GM21526 (cell line): Measurements from ENCODE around the gene TARBP1.
A peak's percentile ranks its signal among the peaks of the same experiment; 100 is the strongest.
"Not testable (repeated sequence)": the region's sequence is repeated elsewhere in the genome, so short reads cannot be mapped to it uniquely, and the experiment has no call there.

Experiments
- ATAC-seq: cut with Tn5 transposase; IDR thresholded peaks from one replicate; pipeline ENCODE4 v1.9.1; 2021; ENCODE audit warnings: moderate library complexity; ENCODE audit not compliant: unreplicated experiment, low FRiP score

TARBP1 gene, protein sequence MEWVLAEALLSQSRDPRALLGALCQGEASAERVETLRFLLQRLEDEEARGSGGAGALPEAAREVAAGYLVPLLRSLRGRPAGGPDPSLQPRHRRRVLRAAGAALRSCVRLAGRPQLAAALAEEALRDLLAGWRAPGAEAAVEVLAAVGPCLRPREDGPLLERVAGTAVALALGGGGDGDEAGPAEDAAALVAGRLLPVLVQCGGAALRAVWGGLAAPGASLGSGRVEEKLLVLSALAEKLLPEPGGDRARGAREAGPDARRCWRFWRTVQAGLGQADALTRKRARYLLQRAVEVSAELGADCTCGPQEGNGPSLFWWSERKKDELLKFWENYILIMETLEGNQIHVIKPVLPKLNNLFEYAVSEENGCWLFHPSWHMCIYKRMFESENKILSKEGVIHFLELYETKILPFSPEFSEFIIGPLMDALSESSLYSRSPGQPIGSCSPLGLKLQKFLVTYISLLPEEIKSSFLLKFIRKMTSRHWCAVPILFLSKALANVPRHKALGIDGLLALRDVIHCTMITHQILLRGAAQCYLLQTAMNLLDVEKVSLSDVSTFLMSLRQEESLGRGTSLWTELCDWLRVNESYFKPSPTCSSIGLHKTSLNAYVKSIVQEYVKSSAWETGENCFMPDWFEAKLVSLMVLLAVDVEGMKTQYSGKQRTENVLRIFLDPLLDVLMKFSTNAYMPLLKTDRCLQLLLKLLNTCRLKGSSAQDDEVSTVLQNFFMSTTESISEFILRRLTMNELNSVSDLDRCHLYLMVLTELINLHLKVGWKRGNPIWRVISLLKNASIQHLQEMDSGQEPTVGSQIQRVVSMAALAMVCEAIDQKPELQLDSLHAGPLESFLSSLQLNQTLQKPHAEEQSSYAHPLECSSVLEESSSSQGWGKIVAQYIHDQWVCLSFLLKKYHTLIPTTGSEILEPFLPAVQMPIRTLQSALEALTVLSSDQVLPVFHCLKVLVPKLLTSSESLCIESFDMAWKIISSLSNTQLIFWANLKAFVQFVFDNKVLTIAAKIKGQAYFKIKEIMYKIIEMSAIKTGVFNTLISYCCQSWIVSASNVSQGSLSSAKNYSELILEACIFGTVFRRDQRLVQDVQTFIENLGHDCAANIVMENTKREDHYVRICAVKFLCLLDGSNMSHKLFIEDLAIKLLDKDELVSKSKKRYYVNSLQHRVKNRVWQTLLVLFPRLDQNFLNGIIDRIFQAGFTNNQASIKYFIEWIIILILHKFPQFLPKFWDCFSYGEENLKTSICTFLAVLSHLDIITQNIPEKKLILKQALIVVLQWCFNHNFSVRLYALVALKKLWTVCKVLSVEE (N-terminal part only)

DNA sequence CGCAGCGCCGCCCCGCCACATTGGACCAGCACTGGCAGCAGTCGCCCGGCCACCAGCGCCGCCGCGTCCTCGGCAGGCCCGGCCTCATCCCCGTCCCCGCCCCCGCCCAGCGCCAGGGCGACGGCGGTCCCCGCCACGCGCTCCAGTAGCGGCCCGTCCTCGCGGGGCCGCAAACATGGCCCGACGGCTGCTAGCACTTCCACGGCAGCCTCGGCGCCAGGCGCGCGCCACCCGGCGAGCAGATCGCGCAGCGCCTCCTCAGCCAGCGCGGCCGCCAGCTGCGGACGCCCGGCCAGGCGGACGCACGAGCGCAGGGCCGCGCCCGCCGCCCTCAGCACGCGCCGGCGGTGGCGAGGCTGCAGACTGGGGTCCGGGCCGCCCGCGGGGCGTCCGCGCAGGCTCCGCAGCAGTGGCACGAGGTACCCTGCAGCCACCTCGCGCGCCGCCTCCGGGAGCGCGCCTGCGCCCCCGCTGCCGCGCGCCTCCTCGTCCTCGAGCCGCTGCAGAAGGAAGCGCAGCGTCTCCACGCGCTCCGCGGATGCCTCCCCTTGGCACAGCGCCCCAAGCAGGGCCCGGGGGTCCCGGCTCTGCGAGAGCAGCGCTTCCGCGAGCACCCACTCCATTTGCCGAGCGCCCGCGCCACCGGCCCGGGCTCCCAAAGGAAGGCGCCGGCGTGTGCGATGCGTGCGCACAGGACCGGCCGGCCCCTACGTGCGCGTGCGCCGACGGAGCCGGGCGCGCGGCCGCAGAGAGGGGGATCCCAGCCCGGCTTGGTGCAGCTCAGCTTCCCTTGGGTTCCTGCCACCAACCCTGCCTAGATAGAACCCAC lies at the start of gene TARBP1:
TSS of gene TARBP1 (minus strand) at position 699 of the 829 bp plus-strand sequence. CDS start at position 623, 76 bp downstream.
- ATAC-seq: peak; percentile 66

DNA sequence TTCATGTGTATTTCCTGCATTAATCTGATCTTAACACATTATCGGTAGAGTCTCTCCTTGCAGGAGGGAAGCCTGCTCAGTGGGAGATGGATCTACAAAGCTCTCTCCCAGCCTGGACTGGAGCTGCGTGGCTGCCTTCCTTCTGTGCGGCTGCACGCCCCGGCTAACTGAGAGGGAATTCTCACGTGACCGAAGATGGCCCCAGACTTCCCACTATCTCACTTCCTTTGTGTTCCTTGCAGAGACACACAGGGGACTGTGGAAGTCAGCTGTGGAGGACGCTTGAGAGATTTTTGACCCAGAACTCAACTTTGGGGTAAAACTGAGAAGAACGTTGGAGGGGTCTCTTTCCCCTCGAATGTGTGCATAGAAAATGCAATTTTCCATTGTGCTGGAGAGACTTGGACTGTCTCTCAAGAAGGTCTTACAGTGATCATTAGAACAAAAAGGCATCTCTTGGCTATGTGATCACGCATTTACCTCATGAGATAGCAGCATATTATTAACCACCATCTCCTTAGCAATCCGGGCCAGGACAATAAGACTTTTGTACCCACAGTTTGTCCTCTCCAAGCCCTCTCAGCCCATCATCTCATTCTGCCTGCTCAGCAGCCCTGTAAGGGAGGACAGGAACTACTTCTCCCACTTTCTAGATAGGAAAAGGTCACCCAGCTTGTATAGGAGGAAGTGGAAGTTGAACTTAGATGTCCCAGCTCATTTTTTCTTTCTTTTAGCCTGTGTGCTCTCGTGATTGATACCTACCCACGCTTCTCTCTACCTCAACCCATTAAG lies 49.3 kb upstream of the TARBP1 start:
- ATAC-seq: no peak

DNA sequence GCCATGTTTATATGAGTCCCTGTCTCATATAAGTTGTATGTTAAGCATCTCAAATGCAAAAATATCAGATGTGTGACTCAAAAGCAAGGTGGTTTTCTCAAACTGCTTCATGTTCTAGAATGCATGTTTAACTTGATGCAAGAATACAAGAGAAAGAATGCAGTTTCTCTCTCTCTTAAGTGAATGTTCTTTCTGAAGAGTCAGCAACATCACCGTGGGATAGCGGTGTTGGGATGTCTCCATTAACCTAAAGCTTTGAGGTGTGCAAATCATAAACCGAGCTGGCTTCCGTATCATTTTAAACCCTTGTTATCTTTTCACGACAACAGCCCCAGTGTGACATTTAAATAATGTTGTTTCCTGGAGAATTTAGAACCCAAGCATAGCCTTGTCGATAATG lies 48.4 kb upstream of the TARBP1 start:
- ATAC-seq: no peak

DNA sequence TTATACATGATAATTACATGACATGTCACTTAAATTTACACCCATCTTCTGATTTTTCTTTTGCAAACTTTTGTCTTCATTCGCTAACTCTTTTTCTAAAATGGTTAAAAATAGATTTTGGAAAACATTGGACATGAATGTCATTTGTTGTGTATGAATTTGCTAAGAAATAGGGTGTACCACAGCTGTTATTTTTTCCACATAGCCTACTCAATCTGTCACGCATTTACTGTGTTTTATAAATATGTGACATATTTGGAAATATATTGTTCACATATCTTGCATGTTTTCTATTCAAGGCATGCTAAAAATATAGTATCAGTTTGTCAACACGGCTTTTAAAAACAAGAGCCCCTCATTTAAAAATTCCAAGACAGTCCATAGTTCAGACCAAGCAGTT lies 47.9 kb upstream of the TARBP1 start:
- ATAC-seq: no peak

DNA sequence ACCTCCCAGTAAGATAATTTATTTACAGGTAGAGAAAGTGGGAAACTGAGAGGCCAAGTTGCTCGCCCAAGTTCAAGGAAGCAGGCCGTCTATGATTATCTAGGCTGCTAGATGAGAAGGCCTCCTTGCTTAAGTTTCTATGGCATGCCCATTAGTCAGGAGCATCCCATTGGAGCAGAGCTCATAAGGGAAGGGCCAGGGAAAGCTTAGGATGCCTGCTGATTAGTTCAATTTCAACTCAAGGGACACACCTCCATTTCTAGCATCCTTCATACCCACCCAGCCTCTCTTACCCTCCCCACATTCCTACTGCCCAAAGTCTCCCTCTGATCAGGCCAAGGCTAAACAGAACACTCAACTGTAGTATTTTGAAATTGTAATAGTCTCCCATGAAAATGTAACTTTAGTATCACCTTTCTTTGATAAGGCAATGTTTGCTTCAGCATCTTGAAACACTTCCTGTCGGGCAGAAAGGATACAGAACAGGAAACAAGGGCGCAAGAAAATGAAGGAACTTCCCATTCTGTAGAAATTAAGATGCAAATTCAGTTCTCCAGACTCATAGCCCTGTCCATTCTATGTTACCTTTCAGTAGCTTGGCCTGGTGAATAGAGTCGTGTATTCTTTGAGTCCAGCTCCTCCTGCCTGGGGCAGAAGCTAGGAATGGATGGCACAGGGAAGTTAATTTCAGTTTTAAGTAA lies 46.3 kb upstream of the TARBP1 start:
- no peak for ATAC-seq

DNA sequence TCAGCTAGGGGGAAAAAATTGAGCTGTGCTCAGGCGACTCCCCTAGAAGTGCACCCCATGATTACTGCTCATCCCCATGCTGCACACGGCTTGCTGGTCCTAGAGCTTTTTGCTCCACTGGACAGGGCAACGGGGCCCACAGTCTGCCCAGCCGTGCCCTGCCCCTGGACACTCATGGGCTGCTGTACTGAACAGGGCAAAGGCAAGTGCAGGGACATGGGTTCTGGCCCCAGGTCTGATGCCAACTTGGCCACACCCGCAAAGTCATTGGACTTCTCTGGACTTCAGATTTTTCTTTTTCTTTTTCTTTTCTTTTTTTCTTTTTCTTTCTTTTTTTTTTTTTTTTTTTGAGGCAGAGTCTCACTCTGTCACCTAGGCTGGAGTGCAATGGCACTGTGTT lies 42.9 kb upstream of the TARBP1 start:
- no peak for ATAC-seq

DNA sequence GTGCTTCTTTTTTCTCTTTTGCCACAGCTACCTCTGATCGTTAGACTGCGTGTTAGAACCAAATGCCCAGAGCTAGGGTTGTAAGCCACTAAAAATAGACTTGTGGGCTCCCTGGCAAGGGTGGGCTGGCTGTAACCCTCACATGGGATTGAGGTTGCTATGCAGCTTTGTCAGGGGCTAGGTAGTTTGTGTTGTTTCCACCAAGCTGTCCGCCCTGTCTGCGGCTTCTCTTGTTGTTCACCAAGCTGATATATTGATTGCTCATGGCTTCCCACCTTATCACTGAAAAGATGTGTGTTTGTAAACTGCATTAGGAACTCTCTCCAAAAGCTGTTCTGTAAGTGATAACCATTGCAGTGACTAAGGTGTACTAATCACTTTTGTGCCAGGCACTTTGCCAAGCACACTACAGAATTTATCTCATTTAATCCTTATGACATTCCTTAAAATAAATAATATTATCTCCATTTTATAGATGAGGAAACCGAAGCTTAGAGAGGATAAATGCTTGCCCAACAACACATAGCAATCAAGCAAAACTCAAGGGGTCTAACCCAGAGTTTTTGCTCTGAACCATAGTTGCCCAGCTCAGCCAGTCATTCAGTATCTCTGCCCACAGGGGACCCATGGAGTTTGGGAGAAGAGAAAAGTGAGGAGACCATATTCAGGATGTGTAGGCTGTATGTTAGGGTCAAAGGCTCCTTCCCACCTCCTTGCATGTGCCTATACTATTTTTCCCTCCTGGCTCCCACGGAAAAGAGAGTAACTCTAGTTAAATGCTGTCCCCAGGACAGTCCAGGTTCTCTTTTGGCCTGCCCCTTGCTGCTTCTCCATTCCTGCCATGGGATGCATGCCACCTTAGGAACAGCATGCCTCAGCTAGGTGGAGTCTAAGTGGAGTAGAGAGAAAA lies 42.2 kb upstream of the TARBP1 start:
- ATAC-seq: no peak

DNA sequence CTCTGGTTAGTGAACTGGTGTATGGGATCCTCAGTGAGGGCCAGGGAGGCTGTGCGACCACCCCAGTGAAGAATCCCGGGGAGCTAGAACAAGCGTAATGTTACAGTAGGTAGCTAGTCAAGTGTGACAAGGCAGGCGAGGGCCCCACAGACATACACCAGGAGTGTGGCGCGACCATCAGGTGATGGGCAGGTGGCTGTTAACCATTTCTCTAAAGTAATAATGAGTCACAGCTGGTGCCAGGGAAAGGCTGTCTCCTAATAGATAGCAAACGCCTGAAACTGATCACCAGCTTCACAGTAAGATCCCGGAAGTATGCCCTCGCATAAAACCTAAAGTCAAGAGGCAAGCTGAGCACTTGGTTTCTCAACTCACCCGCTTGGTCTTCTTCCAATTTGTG lies 40.5 kb upstream of the TARBP1 start:
- no peak for ATAC-seq

DNA sequence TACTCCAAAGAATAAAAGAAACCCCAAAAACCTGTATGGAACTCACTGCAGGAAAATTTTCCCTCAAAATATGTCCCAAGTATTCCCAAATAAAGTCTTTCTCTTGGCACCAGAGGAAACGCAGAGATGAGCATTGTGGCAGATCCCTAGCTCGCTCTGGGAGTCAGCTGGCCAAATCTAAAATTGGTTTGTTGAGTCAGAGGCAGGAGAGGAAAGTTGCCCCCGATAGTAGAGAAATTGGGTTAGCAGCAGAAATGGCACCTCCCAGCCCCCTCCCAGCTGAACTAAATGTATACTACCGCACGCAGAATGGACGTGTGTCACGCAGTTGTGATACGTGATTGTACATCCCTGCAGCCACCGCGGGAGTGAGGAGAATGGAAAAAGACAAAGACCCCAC lies 39.9 kb upstream of the TARBP1 start:
- no peak for ATAC-seq

DNA sequence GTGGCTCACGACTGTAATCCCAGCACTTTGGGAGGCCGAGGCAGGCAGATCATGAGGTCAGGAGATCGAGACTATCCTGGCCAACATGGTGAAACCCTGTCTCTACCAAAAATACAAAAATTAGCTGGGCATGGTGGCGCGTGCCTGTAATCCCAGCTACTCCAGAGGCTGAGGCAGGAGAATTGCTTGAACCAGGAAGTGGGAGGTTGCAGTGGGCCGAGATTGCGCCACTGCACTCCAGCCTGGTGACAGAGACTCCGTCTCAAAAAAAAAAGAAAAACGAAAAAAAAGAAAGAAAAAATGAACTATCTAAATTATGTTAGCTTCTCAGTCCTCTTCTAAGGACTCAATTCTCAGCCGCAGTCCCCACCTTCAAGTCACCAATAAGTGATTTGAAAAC lies 39.1 kb upstream of the TARBP1 start:
- not testable (repeated sequence) for ATAC-seq

DNA sequence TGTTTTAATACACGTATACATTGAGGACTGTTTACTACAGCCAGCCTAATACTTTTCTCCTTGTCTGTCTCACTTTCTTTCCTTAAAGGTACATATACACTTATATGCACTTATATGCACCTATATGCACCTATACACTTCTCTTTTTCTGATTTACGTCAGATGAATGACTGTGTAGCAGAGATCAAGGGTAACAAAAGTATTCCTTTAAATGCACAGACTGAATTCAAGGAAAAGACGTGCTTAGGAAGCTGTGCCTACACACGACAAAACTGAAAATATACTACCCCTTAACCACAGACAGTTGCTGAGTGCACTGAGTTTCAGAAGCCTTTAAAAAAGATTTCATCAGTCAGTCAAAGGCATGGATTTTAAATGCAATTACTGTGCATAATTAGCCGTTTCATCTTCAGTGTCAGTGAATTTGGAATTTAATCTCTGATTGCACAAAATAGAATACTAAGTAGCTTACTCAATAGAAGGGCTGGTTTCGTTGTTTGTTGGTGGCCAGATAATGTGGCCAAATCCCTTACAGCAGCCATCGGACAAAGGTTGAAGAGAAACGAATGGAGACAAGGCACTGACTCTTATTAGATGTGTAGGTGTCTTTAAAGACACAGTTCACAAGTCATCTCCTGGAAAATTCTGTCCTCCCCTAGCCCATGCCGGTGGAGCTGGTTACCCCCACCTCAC lies 38.3 kb upstream of the TARBP1 start:
- ATAC-seq: no peak

DNA sequence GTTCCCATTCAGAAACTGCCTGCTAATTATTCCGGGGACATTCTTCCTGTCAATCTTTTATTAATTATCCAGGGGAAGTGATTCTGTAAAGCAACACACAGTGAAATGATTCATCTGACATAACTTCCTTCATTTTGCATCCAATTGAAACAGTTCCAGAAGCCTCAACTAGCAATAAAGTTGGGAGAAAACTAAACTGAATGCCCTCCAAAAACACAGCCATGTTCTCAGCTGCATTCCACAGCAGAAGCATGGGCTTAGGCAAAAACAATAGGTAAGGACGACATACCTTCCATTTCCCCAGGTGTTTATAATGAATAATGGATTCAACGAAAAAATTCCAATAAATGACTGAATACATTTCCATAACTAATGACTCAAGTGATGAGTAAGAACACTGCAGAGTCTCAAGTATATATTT lies 36.9 kb upstream of the TARBP1 start:
- ATAC-seq: no peak

DNA sequence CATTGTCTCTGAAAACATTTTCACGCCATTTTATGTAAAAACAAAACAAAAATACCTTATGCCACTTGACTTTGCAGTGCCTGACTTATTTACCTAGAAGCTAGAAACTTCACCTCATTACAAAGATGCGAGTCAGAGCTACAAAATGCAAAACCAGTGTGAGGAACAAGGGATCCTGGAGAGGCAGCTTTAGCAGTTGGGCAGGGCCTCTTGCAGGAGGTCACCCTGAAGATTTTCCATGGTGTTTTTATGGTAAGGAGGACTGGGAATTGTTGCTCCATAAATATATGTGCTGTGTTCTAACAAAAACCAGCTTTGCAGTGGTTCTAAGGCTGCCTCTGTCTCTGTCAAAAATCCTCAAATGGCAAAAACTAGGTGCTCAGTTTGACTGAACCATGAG lies 36.4 kb upstream of the TARBP1 start:
- ATAC-seq: no peak

DNA sequence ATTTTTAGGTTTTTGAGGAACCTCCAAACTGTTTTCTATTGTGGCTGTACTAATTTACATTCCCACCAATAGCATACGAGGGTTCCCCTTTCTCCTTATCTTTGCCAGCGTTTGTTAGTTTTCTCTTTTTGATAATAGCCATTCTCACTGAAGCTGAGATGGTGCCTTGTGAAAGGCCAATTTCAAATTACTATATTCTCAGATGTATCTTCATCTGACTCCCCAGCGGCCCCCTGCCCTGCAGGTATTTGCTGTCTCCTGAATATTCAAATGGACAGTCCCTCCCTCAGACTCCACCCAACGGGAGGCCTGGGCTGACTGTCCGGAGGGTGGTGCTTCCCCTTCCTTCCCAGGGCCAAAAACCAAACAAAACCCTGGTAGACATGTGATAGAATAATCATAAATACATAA lies 33.5 kb upstream of the TARBP1 start:
- ATAC-seq: no peak

DNA sequence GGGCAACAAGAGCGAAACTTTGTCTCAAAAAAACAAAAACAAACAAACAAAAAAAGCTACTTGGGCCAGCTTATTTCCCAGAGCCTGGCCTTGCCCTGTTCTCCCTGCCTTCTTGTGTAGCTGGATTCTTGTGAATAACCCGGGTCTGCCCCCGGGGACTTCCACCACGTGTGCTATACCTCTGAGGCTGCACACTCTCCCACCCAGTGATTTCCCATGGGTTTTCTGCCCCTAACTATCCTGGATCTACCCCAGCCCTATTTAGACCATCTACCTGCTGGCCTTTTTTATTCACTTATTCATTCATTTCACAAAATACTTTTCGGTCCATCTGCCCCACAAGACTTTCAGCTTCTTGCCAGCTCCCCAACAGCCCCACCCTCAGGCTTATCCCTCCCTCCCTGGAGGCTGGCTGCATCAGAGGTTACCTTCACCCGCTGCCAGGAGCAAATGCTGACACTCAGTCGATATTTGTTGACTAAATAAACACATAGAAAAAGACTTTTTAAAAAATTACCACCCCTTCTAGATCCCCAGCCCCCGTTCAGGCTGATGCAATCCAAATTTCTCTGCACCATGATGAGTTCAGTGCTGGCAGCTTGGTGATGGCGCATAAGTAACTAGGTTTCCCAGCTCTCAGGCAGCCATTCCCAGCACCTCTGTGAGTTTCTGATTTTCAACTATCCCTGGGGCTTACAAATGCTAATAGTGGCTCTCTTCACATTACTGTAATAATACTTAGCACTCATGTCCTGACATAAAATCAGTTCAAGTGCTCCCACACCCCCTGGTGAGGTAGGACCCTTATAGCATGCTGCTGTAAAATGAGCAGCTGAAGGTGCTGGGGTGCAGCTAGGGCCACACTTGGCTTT lies 30.7 kb upstream of the TARBP1 start:
- ATAC-seq: no peak
